Tibial artery (tissue), 4 donors: ENCODE data around the gene PRTG.
"Not testable (repeated sequence)": the region's sequence is repeated elsewhere in the genome, so short reads cannot be mapped to it uniquely, and the experiment has no call there.

Experiments
- DNase-seq, 2 donors: peaks; one replicate each; pipeline ENCODE4 v3.0.0-alpha.2; 2019
- H3K27ac ChIP-seq, 2 donors: fragments of 200-600 bp; sonication (generic) in 1 of 2; 1 replicate in 1 of 2; 2 replicates in 1 of 2; pipeline ENCODE4 v1.5.1; 2018 to 2019; ENCODE audit warnings: mild to moderate bottlenecking in 1 of 2
- H3K27me3 ChIP-seq, 2 donors: fragments of 200-600 bp; sonication (generic) in 1 of 2; one replicate each; pipeline versions ENCODE4 v1.5.1 to v1.6.0; 2016 to 2019
- H3K36me3 ChIP-seq, 3 donors: fragments of 200-600 bp; sonication (generic) in 2 of 3; one replicate each; pipeline ENCODE4 v1.5.1; 2016 to 2019; ENCODE audit warnings: mild to moderate bottlenecking in 2 of 3
- H3K4me1 ChIP-seq, 4 donors: fragments of 200-600 bp; sonication (generic) in 2 of 4; 1 replicate in 3 of 4; 2 replicates in 1 of 4; pipeline ENCODE4 v1.5.1; 2016 to 2019
- H3K4me3 ChIP-seq, 2 donors: fragments of 200-600 bp; sonication (generic) in 1 of 2; 1 replicate in 1 of 2; 2 replicates in 1 of 2; pipeline ENCODE4 v1.5.1; 2018 to 2019; ENCODE audit warnings: mild to moderate bottlenecking in 2 of 2
- H3K9me3 ChIP-seq, 3 donors: fragments of 200-600 bp; sonication (generic) in 1 of 3; one replicate each; pipeline ENCODE4 v1.5.1; 2016 to 2019
- intact Hi-C: fragments of 100-400 bp; cut with DNase I; formaldehyde crosslinking; loops from one replicate; pipeline ENCODE4 v1.15.0; 2023; ENCODE audit warnings: low total_unique reads
- TF ChIP-seq, protein P1 (sequence below), 2 experiments: fragments of 200-600 bp in 1 of 2; fragments of 450-650 bp in 1 of 2; IDR thresholded peaks; one replicate each; pipeline ENCODE4 v1.5.1; 2017 to 2019; ENCODE audit warnings: antibody characterized with exemption in 2 of 2, mild to moderate bottlenecking in 1 of 2, moderate library complexity in 1 of 2

Gene PRTG

DNA sequence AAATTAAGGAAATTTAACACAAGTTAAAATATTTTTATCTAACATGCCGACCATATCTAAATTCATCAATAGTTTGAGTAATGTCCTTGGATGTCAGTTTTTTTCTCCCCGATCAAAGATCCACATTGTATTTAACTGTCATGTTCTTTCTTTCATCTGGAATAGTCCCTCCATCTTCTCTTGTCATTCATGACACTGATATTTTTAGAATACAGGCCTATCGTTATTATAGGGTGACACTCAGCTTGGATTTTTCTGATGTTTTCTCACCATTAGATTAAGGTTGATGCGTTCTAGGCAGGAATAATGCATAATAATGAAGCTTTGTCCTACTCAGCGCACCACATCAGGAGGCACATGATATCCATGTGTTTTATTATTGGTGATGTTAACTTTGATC, 141.6 kb downstream of the PRTG start:
- no peaks in the 10 kb centered on the region for H3K9me3 ChIP-seq
- no peak overlapping the region for H3K4me3 ChIP-seq
- TF ChIP-seq, protein P1, sequence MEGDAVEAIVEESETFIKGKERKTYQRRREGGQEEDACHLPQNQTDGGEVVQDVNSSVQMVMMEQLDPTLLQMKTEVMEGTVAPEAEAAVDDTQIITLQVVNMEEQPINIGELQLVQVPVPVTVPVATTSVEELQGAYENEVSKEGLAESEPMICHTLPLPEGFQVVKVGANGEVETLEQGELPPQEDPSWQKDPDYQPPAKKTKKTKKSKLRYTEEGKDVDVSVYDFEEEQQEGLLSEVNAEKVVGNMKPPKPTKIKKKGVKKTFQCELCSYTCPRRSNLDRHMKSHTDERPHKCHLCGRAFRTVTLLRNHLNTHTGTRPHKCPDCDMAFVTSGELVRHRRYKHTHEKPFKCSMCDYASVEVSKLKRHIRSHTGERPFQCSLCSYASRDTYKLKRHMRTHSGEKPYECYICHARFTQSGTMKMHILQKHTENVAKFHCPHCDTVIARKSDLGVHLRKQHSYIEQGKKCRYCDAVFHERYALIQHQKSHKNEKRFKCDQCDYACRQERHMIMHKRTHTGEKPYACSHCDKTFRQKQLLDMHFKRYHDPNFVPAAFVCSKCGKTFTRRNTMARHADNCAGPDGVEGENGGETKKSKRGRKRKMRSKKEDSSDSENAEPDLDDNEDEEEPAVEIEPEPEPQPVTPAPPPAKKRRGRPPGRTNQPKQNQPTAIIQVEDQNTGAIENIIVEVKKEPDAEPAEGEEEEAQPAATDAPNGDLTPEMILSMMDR (IDR thresholded peaks at IDR 0.05) = no peak
- H3K4me1 ChIP-seq = no peaks in the 10 kb centered on the region
- no peaks in the 10 kb centered on the region for H3K27me3 ChIP-seq
- H3K36me3 ChIP-seq = no peaks in the 10 kb centered on the region
- intact Hi-C loops = no loop called here
- no peak overlapping the region for H3K27ac ChIP-seq
- no peak for DNase-seq

DNA sequence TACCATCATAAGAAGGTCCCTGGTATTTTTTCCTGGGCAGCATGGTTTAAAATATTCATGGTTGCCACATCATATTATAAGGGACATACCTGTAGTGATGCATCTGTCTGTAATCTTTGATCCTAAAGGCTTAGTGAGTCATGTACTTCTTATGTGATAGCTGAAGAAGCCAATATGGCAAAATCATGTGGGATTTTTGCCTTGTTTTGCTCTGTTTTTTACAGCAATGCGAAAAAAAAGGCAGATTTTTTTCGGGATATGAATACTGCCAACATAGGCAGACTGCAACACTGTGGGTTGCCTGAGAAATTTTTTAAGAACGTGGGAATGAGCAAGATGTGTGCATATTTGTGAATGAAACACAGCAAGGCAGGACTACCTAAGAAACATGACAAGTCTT, 143.5 kb downstream of the PRTG start:
- H3K9me3 ChIP-seq = no peaks in the 10 kb centered on the region
- H3K4me1 ChIP-seq = no peaks in the 10 kb centered on the region
- H3K4me3 ChIP-seq = no peak overlapping the region
- H3K27me3 ChIP-seq = no peaks in the 10 kb centered on the region
- intact Hi-C loops = no loop called here
- TF ChIP-seq, protein P1 (IDR thresholded peaks at IDR 0.05) = no peak
- H3K27ac ChIP-seq = no peak overlapping the region
- DNase-seq = no peak
- no peaks in the 10 kb centered on the region for H3K36me3 ChIP-seq

DNA sequence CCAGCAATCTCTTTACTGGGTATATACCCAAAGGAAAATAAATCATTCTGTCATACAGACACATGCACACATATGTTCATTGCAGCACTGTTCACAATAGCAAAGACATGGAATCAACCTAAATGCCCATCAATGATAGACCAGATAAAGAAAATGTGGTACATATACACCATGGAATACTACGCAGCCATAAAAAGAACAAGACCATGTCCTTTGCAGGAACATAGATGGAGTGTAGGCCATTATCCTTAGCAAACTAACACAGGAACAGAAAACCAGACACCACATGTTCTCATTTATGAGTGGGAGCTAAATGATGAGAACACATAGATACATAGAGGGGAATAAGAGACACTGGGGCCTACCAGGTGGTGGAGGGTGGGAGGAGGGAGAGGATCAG, 149.9 kb downstream of the PRTG start:
- H3K4me1 ChIP-seq, H3K4me3 ChIP-seq, H3K27ac ChIP-seq, H3K36me3 ChIP-seq, H3K27me3 ChIP-seq, DNase-seq, H3K9me3 ChIP-seq, intact Hi-C loops: not testable (repeated sequence)

DNA sequence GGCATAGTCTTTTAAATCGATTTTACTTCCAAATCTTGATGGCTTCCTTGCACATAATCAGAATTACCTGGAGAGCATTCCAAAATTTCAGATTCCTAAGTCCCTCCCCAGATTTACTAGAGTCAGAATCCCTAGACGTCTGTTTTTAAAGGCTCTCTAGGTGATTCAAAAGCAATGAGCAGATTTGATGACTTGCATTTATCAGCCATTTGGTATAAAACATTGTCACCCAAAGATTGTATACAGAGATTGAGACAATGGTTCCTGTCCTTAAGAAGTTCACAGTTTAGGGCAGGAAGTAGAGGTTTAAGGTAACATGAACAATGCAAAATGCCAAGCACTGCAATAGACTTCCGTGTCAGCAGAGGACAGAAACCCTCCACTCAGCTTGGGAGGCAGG, 152.2 kb downstream of the PRTG start:
- DNase-seq = no peak
- intact Hi-C loops = no loop called here
- Histone ChIP-seq H3K4me3 (no peak overlapping the region), H3K27me3 (no peaks in the 10 kb centered on the region), H3K27ac (no peak overlapping the region), H3K9me3 (no peaks in the 10 kb centered on the region), H3K36me3 (no peaks in the 10 kb centered on the region), H3K4me1 (peaks cover 0 to 22% (median 5%) of the 10 kb centered on the region in 4 donors)
- TF ChIP-seq, protein P1 (IDR thresholded peaks at IDR 0.05) = no peak

DNA sequence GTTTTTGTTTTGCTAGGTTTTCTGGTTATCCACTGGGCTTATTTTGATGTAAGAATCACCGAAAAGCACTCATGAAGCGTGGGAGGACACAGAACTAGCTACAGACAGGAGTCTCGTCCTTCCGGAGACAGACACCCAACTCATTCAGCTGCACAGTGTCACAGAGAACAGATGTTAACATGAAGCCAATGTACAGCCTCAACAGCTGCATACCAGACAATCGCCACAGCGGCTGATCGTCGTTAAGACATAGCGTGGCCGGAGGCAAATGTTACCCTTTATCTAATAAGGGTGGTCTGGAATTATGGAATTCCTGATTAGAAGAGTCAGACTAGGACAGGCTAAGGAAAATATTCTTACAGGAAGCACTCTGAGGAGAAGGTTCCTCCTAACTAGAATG, 153.7 kb downstream of the PRTG start:
- peak overlapping the region in 1 of 2 donors; percentile 86 for H3K4me3 ChIP-seq
- no peaks in the 10 kb centered on the region for H3K36me3 ChIP-seq
- DNase-seq = no peak
- H3K9me3 ChIP-seq = no peaks in the 10 kb centered on the region
- H3K27me3 ChIP-seq = no peaks in the 10 kb centered on the region
- H3K4me1 ChIP-seq = peaks cover 0 to 26% (median 5%) of the 10 kb centered on the region in 4 donors
- H3K27ac ChIP-seq = no peak overlapping the region
- TF ChIP-seq, protein P1 (IDR thresholded peaks at IDR 0.05) = no peak
- intact Hi-C loops = no loop called here

DNA sequence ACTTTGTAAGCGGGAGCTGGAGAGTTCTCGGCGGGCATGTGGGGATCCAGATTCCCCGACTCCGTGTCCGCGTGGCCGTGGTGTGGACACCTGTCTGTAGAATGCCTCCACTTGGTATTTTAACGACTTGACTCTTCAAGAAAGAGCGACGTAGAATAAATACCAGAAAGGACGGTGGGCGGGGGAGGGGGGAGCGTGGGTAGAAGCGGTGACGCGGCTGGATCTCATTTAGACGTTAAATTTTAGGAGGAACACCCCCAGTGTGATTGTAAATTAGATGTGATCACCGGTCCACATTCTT, 154.2 kb downstream of the PRTG start:
- no peak for DNase-seq
- TF ChIP-seq, protein P1 (IDR thresholded peaks at IDR 0.05) = no peak
- intact Hi-C loops = no loop called here
- peak overlapping the region; percentile 77 to 86 for H3K4me3 ChIP-seq
- peak overlapping the region; percentile 88 to 93 for H3K27ac ChIP-seq
- H3K27me3 ChIP-seq = no peaks in the 10 kb centered on the region
- H3K4me1 ChIP-seq = peaks cover 0 to 26% (median 5%) of the 10 kb centered on the region in 4 donors
- H3K36me3 ChIP-seq = no peaks in the 10 kb centered on the region
- no peaks in the 10 kb centered on the region for H3K9me3 ChIP-seq
